GM23248 (cell line): Measurements from ENCODE around the gene ABL2. TPM values are rescaled to one million over a fixed set of nuclear protein-coding genes. Genes with fewer than 3 reads are reported as not detected.
A peak's percentile ranks its signal among the peaks of the same experiment; 100 is the strongest.
"Not testable (repeated sequence)": the region's sequence is repeated elsewhere in the genome, so short reads cannot be mapped to it uniquely, and the experiment has no call there.

Experiments used
- DNase-seq: peaks from one replicate; pipeline ENCODE4 v3.0.0-alpha.2; 2015
- H2AFZ ChIP-seq: fragments of 200-600 bp; sonication (generic); 2 replicates; pipeline ENCODE4 v1.6.1; 2016; ENCODE audit warnings: antibody characterized with exemption
- H3F3A ChIP-seq: fragments of 200-600 bp; sonication (generic); 2 replicates; pipeline ENCODE4 v1.6.1; 2016; ENCODE audit warnings: mild to moderate bottlenecking, antibody characterized with exemption, mixed run types; ENCODE audit not compliant: insufficient read depth
- H3K27ac ChIP-seq: fragments of 200-600 bp; sonication (generic); 2 replicates; pipeline ENCODE4 v1.5.1; 2016; ENCODE audit warnings: mild to moderate bottlenecking
- H3K27me3 ChIP-seq: fragments of 200-600 bp; sonication (generic); replicated peaks from 2 replicates; pipeline ENCODE4 v1.6.1; 2016; ENCODE audit warnings: mild to moderate bottlenecking; ENCODE audit not compliant: insufficient read depth
- H3K36me3 ChIP-seq: fragments of 200-600 bp; sonication (generic); 2 replicates; pipeline ENCODE4 v1.6.1; 2016; ENCODE audit warnings: low read depth, mild to moderate bottlenecking
- H3K4me1 ChIP-seq: fragments of 200-600 bp; sonication (generic); 2 replicates; pipeline ENCODE4 v1.6.1; 2016; ENCODE audit warnings: mild to moderate bottlenecking; ENCODE audit not compliant: insufficient read depth
- H3K4me2 ChIP-seq: fragments of 200-600 bp; sonication (generic); one replicate; pipeline ENCODE4 v1.6.1; 2016; ENCODE audit warnings: mild to moderate bottlenecking; ENCODE audit not compliant: unreplicated experiment
- H3K4me3 ChIP-seq: fragments of 200-600 bp; sonication (generic); 2 replicates; pipeline ENCODE4 v1.5.1; 2016; ENCODE audit warnings: mild to moderate bottlenecking
- H3K79me2 ChIP-seq: fragments of 200-600 bp; sonication (generic); 2 replicates; pipeline ENCODE4 v1.6.1; 2016; ENCODE audit warnings: mild to moderate bottlenecking; ENCODE audit not compliant: insufficient read depth
- H3K9ac ChIP-seq: fragments of 200-600 bp; sonication (generic); 2 replicates; pipeline ENCODE4 v1.6.1; 2016; ENCODE audit warnings: mild to moderate bottlenecking
- H3K9me2 ChIP-seq: fragments of 200-600 bp; sonication (generic); 2 replicates; pipeline ENCODE4 v1.6.1; 2016; ENCODE audit warnings: mixed run types, mild to moderate bottlenecking, moderate library complexity; ENCODE audit not compliant: insufficient read depth
- H3K9me3 ChIP-seq: fragments of 200-600 bp; sonication (generic); one replicate; pipeline ENCODE4 v1.6.1; 2017; ENCODE audit warnings: low read depth
- H4K20me1 ChIP-seq: fragments of 200-600 bp; sonication (generic); 2 replicates; pipeline ENCODE4 v1.6.0; 2016; ENCODE audit not compliant: insufficient read depth
- EZH2 ChIP-seq: fragments of 200-600 bp; sonication (generic); IDR thresholded peaks from 2 replicates; pipeline ENCODE4 v1.6.1; 2018; ENCODE audit warnings: antibody characterized with exemption, mild to moderate bottlenecking; ENCODE audit not compliant: insufficient read depth, poor library complexity, severe bottlenecking
- EZH2phosphoT487 ChIP-seq: fragments of 200-600 bp; sonication (generic); IDR thresholded peaks from 2 replicates; pipeline ENCODE4 v1.6.1; 2018; ENCODE audit warnings: antibody characterized with exemption, moderate library complexity, mild to moderate bottlenecking, low read depth; ENCODE audit not compliant: insufficient read depth
- WGBS, 2 experiments: methylation state at CpG; one replicate each; pipeline ENCODE4 v1.1.6; 2015 to 2017; ENCODE audit warnings: low lambda C conversion rate in 2 of 2, low coverage in 1 of 2; ENCODE audit errors: missing lambda C conversion rate in 2 of 2; 5-methylcytosine and 5-hydroxymethylcytosine counted together
- in situ Hi-C: fragments of 300-500 bp; cut with MboI; formaldehyde crosslinking; loops from 2 replicates; pipeline ENCODE4 v1.15.0; 2020
- polyA plus RNA-seq: library from polyadenylated mRNA; unstranded; fragments of >200 nt; fragmentation: Nextera tagmentation; extraction: Ambion mirVana; gene quantifications from 2 replicates; pipeline ENCODE4 v1.2.1, GENCODE V29; 2016
- total RNA-seq: library from RNA; depleted of rRNA; stranded (reverse); fragments of >200 nt; shearing (Covaris generic); gene quantifications from 2 replicates; pipeline ENCODE4 v1.2.3, GENCODE V29; 2014

The ABL2 gene
- total and polyA plus RNA-seq, 2 experiments from 2014 or later = 13.2 to 38.6 TPM

DNA sequence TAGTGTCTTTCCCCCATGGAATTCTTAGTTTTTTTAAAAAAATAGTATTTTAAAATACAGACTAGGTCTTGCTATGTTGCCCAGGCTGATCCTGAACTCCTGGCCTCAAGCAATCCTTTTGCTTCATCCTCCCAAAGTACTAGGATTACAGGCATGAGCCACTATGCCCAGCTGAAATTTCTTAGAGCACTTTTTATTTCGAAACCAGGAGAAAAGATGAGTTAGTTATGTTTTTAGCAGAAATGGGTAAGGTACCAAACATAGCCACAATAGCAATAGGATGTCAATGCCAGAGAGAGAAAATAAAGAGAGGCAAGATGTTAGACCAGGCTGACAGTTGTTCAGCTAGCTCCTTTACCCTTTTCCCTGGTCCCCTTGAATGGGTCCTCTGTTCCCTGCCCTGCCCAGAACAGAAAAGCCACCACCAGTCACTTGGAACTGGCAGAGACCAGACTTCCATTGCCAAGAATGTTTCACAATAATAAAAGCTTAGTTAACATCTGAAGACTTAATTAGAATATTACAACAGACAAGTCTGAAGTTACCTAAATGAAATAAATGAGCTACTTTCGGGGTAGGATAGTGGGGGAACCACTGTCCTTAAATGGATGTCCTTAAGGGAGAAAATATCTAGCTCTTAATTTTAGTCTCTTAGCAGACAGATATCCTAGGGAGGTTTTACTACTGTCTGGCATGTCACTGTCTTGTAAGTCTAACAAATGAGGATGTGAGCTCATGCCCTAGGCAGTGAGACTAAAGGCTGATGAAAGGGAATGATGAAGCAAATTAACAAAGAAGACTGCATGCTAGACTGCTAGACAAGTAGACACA is 54.3 kb downstream of the ABL2 start:
- WGBS, 2 experiments = 2 to 8% methylated on average over 2 of the region's 2 CpGs
- peak overlapping the region; percentile 52 for H3K9ac ChIP-seq
- DNase-seq = peak; percentile 81
- H3F3A ChIP-seq = peaks cover 49% of the 10 kb centered on the region
- peak overlapping the region; percentile 58 for H3K4me2 ChIP-seq
- H3K27ac ChIP-seq = peak overlapping the region; percentile 80
- TF ChIP-seq EZH2phosphoT487 = no peak
- no peak for TF ChIP-seq EZH2
- no peaks in the 10 kb centered on the region for H3K27me3 ChIP-seq
- H3K9me3 ChIP-seq = no peaks in the 10 kb centered on the region
- peaks cover 68% of the 10 kb centered on the region for H3K79me2 ChIP-seq
- no peaks in the 10 kb centered on the region for H3K9me2 ChIP-seq
- in situ Hi-C loops = no loop called here
- peak overlapping the region; percentile 40 for H3K4me3 ChIP-seq
- H2AFZ ChIP-seq = 0 out of 2 replicates have a peak overlapping the region, but pooled peaks have one; percentile 3
- H3K4me1 ChIP-seq = peaks cover 50% of the 10 kb centered on the region
- no peaks in the 10 kb centered on the region for H4K20me1 ChIP-seq
- no peaks in the 10 kb centered on the region for H3K36me3 ChIP-seq

DNA sequence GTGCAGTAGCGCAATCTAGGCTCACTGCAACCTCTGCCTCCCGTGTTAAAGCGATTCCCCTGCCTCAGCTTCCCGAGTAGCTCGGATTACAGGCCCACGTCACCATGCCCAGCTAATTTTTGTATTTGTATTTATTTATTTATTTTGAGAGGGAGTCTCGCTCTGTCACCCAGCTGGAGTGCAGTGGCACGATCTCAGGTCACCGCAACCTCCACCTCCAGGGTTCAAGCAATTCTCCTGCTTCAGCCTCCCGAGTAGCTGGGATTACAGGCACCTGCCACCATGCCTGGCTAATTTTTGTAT is 59.1 kb downstream of the ABL2 start:
- H3K4me3 ChIP-seq, H3K4me2 ChIP-seq, H3K9me2 ChIP-seq, H4K20me1 ChIP-seq, in situ Hi-C loops, H3K27me3 ChIP-seq, H3K9me3 ChIP-seq, DNase-seq, H3K36me3 ChIP-seq, H2AFZ ChIP-seq: not testable (repeated sequence)
- peaks cover 28% of the 10 kb centered on the region for H3F3A ChIP-seq
- H3K79me2 ChIP-seq = peaks cover 79% of the 10 kb centered on the region
- H3K4me1 ChIP-seq = peaks cover 48% of the 10 kb centered on the region
- peak overlapping the region; percentile 68; the same call in 1 of the 2 replicates for H3K9ac ChIP-seq
- peak overlapping the region; percentile 91 for H3K27ac ChIP-seq
- 87 to 93% methylated on average over 9 to 10 of the region's 10 CpGs for WGBS, 2 experiments

DNA sequence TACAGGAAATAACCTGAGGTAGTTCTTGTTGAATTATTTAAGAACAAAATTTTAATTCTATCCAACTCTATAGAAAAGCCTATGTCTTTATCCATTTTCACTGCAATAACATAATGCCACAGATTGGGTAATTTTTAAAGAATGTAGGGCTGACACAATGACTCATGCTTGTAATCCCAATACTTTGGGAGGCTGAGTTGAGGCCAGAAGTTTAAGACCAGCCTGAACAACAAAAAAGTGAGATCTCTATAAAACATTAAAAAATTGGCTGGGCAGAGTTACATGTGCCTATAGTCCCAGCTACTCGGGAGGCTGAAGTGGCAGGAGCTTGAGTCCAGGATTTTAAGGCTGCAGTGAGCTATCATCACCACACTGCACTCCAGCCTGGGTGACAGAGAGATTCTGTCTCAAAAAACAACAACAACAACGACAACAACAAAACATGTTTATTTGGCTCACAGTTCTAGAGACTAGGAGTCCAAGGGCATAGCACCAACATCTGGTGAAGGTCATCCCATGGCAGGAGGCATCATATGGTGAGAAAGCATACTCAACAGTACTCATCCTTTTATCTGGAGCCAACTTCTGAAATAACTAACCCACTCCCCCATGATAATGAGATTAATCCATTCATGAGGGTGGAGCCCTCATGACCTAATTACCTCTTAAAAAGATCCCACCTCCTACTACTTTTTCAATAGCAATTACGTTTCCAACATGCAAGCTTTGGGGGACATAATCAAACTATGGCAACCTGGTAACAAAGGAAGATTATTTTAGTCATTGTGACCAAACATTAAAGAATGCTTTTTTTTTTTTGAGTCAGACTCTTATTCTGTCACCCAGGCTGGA is 59.6 kb downstream of the ABL2 start:
- H3K4me2 ChIP-seq = peak overlapping the region; percentile 75

DNA sequence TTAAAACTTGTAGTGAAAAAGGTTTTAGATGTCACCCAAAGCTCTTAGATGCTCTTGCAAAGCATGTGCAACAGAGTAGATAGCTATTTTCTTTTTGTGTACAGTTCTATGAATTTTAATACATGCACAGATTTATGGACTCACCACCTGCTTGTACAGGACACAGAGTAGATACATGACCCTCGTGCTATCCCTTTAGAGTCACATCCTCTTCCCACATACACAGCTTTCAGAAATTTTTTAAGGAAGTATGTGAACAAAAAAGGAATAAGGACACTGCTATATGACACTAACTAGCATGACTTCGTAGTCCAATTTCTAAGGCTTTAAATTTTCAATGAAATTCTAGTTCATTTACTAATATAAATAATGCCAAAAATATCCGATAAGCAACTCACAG is 60.9 kb downstream of the ABL2 start:
- Histone ChIP-seq H2AFZ (no peak overlapping the region), H3K4me2 (peak overlapping the region; percentile 5), H3K27me3 (no peaks in the 10 kb centered on the region), H3K9ac (no peak overlapping the region), H3K4me3 (no peak overlapping the region), H3K36me3 (no peaks in the 10 kb centered on the region), H3K9me2 (no peaks in the 10 kb centered on the region), H3F3A (peaks cover 30% of the 10 kb centered on the region), H3K9me3 (no peaks in the 10 kb centered on the region), H4K20me1 (no peaks in the 10 kb centered on the region), H3K27ac (no peak overlapping the region), H3K79me2 (peaks cover 82% of the 10 kb centered on the region), H3K4me1 (peaks cover 47% of the 10 kb centered on the region)
- TF ChIP-seq EZH2phosphoT487 (no peak), EZH2 (no peak)
- no peak for DNase-seq
- WGBS, 2 experiments = 61 to 66% methylated on average over 3 of the region's 3 CpGs
- in situ Hi-C loops = no loop called here

More for the DNA sequence above, 59.6 kb downstream of the ABL2 start:
- Histone ChIP-seq H3K36me3 (no peaks in the 10 kb centered on the region), H3K79me2 (peaks cover 83% of the 10 kb centered on the region), H3K9me3 (no peaks in the 10 kb centered on the region), H3F3A (peaks cover 23% of the 10 kb centered on the region), H3K4me3 (peak overlapping the region; percentile 43), H3K27ac (peak overlapping the region; percentile 91), H2AFZ (no peak overlapping the region), H3K9me2 (no peaks in the 10 kb centered on the region), H3K27me3 (no peaks in the 10 kb centered on the region), H3K9ac (peak overlapping the region; percentile 68), H4K20me1 (no peaks in the 10 kb centered on the region), H3K4me1 (peaks cover 43% of the 10 kb centered on the region)
- 2% methylated on average over 3 of the region's 3 CpGs for WGBS, 2 experiments
- no peak for TF ChIP-seq EZH2
- no peak for TF ChIP-seq EZH2phosphoT487
- peak; percentile 90 for DNase-seq
- in situ Hi-C loops = no loop called here
